COLO668 (cell line): Measurements from ENCODE around the gene IFNL1.
A peak's percentile ranks its signal among the peaks of the same experiment; 100 is the strongest.
"Not testable (repeated sequence)": the region's sequence is repeated elsewhere in the genome, so short reads cannot be mapped to it uniquely, and the experiment has no call there.

Experiments
- DNase-seq: peaks from one replicate; lab custom pipeline; 2025; ENCODE audit not compliant: unreplicated experiment; lab: John Stamatoyannopoulos, UW

IFNL1 gene

GRCh38 chr19:39329948-39330347, 33.7 kb downstream of the IFNL1 start:
- no peak for DNase-seq

DNA sequence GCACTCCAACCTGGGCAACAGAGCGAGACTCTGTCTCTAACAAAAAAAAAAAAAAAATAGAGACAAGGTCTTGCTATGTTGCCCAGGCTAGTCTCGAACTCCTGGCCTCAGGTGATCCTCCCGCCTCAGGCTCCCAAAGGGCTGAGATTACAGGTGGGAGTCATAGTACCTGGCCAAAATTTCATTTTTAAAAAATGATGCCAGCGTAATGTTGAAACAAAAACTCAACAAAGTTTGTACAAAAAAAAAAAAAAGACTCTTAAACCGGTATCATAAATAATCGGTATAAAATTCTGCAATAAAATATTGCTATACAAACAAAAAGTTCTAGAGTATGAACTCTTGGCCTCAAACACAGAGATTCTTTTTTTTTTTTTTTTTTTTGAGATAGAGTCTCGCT, 36.1 kb downstream of the IFNL1 start:
- no peak for DNase-seq

GRCh38 chr19:39332738-39333137, 36.5 kb downstream of the IFNL1 start:
- DNase-seq: not testable (repeated sequence)

DNA sequence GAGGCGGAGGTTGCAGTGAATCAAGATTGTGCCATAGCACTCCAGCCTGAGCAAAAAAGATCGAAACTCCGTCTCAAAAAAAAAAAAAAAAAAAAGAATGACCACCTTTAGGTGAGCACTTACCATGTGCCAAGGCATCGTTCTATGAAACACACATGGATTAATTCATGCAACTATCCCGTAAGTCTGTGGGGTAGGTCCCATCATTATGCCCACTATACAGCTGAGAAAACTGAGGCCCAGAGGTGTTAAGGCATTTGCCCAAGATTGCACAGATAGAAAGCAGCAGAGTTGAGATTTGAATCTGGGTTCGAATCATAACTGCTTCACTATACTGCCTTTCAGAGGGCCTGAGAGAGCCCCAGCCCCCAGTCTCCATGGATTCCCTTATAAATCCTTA, 37.3 kb downstream of the IFNL1 start:
- DNase-seq: no peak

DNA sequence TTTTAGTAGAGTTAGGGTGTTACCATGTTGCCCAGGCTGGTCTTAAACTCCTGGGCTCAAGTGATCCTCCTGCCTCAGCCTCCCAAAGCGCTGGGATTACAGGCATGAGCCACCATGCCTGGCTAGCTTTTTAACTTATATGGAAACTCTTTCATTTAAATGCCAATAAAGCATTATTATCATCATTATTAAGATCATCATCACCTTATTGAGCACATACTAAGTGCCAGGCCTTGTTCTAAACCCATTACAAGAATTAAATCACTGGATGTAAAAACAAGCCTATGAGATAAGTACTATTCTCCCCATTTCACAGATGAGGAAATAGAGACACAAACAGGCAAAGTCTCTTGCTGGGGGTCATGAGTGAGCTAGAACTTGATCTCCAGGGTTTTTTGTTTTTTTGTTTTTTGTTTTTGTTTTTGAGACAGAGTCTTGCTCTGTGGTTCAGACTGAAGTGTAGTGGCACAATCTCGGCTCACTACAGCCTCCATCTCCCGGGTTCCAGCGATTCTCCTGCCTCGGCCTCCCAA, 38.3 kb downstream of the IFNL1 start:
- no peak for DNase-seq

- no peak for DNase-seq
Observed at GRCh38 chr19:39335168-39335548, 39.0 kb downstream of the IFNL1 start.

DNA sequence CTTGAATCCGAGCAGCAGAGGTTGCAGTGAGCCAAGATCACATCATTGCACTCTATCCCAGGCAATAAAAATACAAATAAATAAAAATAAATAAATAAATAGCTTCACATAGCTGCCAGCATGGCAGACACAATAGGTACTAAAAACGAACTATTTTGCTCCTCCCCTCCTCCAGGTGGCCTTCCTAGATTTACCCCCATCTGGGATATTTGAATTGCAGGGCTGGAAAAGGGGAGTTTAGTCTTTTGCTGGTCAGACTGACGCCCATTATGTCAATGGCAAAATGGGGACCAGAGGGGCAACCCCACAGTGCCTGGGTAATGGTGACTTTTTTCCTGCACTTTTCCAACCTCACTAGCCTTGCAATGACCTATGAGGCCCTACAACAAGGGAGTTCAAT, 40.3 kb downstream of the IFNL1 start:
- no peak for DNase-seq

DNA sequence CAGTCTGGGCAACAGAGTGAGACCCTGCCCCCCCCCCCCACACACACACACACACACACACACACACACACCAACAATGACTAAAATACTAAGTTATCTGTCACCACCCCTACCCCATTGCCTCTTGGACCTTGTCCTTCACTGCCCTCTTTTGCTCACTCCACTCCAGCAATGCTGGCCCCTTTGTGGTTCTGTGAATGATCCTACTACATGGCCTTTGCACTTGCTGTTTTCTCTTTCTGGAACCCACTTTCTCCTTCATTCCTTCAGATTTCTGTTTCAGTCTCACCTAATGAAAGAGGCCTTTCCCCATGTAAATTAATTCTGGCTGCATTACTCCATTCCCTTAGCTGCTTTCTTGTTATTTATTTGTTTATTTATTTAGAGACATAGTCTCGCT, 43.5 kb downstream of the IFNL1 start:
- DNase-seq: no peak

- DNase-seq: not testable (repeated sequence)
Observed at GRCh38 chr19:39340156-39340555, 43.9 kb downstream of the IFNL1 start.

DNA sequence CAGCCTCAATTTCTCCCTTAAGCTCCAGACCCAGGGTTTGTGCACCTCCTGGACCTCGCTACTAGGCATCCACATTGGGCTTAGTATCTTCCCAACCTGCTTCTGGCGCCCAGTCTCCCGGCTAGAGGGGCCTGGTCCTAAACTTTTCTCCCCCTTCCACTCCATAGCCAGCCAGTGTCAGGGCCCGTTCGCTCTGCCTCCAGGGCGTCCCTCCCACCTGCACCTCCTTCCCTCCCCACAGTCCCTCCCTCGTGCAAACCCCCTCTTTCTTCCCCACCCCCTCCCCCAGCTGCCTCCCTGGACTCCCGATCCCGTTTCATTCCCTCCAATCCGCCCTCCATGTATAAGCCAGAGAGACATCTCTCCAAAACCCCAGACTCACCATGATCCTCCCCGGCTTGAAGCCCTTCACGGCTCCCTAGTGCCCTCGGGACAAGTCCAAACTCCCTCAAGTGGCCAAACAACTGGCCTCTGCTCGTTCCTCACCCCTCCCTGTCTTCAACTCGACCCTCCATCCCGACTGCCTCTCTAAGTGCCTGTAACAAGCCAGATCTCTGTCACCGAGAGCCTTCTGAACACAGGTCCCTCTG, 45.0 kb downstream of the IFNL1 start:
- peak; percentile 17 for DNase-seq

GRCh38 chr19:39341719-39342604, 45.8 kb downstream of the IFNL1 start, which contains the start of gene SAMD4B:
Gene SAMD4B (plus strand): TSS chr19:39342421. CDS start chr19:39356894, 14,473 bp downstream.
- peak; percentile 99 for DNase-seq

DNA sequence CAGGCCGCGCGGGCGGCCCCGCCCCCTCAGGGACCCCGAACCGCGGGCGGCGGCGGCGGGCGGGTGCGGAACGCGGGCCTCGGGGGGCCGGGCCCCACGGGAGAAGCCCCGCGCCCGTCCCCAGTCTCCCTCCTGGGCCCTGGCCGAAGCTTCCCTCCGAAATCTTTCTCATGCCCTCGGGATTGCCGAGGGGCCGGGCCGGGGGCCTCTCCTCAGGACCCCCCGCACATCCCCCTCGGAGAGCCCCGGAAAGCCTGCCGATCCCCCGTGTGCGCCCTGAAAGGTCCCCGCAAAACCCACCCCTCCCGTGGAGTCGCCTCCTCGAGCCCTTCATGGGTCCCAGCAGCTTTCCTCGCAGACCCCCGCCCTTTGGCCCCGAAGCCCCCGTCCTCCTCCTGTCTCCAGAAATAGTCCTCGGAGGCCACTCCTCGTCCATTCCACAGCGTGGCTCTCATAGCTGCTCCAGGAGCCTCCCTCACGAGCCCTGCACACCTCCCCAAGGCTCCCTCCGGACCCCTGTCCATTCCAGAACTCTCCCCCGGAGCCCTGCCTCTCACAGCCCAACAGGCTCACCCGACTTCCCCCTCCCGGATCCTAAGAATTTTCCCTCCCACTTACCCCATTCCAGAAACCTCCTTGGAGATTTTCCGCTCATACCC, 46.6 kb downstream of the IFNL1 start:
- DNase-seq: no peak

DNA sequence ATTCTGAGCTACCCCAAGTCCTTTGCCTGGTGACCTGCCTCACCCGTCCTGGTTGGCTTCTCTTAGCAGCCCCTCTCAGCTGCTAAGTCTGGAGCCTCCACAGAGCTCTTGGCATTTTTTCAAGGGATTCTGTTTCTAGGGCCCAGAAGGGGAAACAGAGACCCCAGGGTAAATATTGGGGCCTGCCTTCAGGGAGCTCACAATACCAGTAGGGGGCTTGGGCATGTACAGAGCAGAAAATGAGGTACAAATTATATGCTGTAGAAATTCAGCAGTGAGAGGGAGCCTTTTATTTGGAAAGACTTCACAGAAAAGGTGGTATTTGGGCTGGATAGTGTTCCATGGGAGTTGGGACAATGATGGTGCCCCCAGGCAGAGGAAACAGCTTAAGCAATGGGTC, 49.7 kb downstream of the IFNL1 start:
- no peak for DNase-seq

DNA sequence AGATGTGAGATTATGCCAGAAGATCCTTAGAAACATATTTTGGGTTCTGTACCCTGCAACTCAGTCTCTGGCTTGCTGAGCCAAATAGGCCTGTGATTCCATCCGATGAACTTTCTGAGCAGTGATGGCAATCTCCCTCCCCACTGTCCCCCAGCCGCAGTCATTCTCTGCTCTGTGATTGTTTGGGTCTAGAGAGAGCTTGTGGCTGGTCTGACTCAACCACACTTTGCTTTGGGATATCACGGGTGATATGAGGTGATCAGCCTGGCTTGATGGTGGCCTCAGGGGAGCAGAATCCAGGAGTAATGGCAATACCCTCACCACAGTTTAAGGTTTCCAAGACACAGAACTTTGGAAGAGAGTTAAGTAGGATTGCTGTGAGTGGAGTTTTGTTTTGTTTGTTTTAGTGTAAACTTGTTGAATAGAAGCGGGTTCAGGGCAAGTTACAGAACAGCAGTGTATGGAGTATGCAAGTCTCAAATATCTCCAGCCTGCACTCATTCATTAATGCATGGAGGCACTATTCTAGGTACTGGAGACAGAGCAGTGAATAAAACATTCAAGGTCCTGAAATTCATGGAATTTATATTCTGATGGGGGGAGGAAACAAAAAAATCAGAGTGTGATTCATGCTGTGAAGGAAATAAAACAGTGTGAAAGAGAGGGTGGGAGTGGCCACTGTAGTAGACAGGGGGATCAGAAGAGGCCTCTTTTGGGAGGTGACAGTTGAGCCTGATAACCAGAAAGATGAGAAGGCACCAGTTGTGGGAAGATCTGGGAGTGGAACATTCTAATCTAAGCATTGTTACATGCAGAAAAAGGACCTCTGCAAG, 51.3 kb downstream of the IFNL1 start:
- no peak for DNase-seq
